Fibroblast of lung (primary cell): ENCODE data around the gene DDR1. TPM values are rescaled to one million over a fixed set of nuclear protein-coding genes. Genes with fewer than 3 reads are reported as not detected.
"Not testable (repeated sequence)": the region's sequence is repeated elsewhere in the genome, so short reads cannot be mapped to it uniquely, and the experiment has no call there.

Source experiments
- DNase-seq, 2 donors: peaks; one replicate each; pipeline versions ENCODE4 v3.0.0 to v3.0.0-alpha.2; 2010; ENCODE audit warnings: low read depth in 2 of 2
- H2AFZ ChIP-seq: 2 replicates; pipeline ENCODE4 v1.5.1; 2012; ENCODE audit warnings: low read length, control low read depth, inconsistent platforms
- H3K27ac ChIP-seq: 2 replicates; pipeline ENCODE4 v1.5.1; 2011; ENCODE audit warnings: low read length, control low read depth; ENCODE audit not compliant: insufficient read depth
- H3K27me3 ChIP-seq: 2 replicates; pipeline ENCODE4 v1.5.1; 2011; ENCODE audit warnings: mild to moderate bottlenecking, low read length; ENCODE audit not compliant: control insufficient read depth, insufficient read depth
- H3K36me3 ChIP-seq: 2 replicates; pipeline ENCODE4 v1.5.1; 2011; ENCODE audit warnings: low read length; ENCODE audit not compliant: control insufficient read depth, insufficient read depth
- H3K4me1 ChIP-seq: 2 replicates; pipeline ENCODE4 v1.5.1; 2011; ENCODE audit warnings: low read length; ENCODE audit not compliant: control insufficient read depth, insufficient read depth; ENCODE audit errors: extremely low read depth
- H3K4me2 ChIP-seq: 2 replicates; pipeline ENCODE4 v1.5.1; 2011; ENCODE audit warnings: low read length, control low read depth; ENCODE audit not compliant: insufficient read depth; ENCODE audit errors: extremely low read depth
- H3K4me3 ChIP-seq, 4 experiments: fragments of 200-600 bp in 1 of 4; sonication (generic) in 1 of 4; replicated peaks in 1 of 4; 2 replicates each; pipeline ENCODE4 v1.5.1; 2011 to 2016; ENCODE audit warnings: low read length in 4 of 4, low read depth in 3 of 4, mild to moderate bottlenecking in 3 of 4, control low read depth in 2 of 4, inconsistent platforms in 1 of 4, mixed read lengths in 1 of 4; ENCODE audit not compliant: insufficient read depth in 1 of 4; ENCODE audit errors: control extremely low read depth in 1 of 4
- H3K79me2 ChIP-seq: 2 replicates; pipeline ENCODE4 v1.5.1; 2012; ENCODE audit warnings: mild to moderate bottlenecking, low read length, inconsistent platforms; ENCODE audit not compliant: control insufficient read depth, insufficient read depth
- H3K9ac ChIP-seq: 2 replicates; pipeline ENCODE4 v1.5.1; 2011; ENCODE audit warnings: mild to moderate bottlenecking, low read length, control low read depth; ENCODE audit not compliant: insufficient read depth
- H3K9me3 ChIP-seq: 2 replicates; pipeline ENCODE4 v1.5.1; 2012; ENCODE audit warnings: low read depth, low read length; ENCODE audit not compliant: control insufficient read depth, insufficient read depth
- H4K20me1 ChIP-seq: 2 replicates; pipeline ENCODE4 v1.5.1; 2011; ENCODE audit warnings: low read length; ENCODE audit not compliant: control insufficient read depth, insufficient read depth; ENCODE audit errors: extremely low read depth
- CTCF ChIP-seq, 2 donors: IDR thresholded peaks in 1 of 2; conservative IDR thresholded peaks in 1 of 2; 1 replicate in 1 of 2; 2 replicates in 1 of 2; pipeline ENCODE4 v1.5.1; 2011 to 2012; ENCODE audit warnings: low read length in 2 of 2, control low read depth in 1 of 2, inconsistent platforms in 1 of 2, low read depth in 1 of 2, mild to moderate bottlenecking in 1 of 2
- EZH2 ChIP-seq: IDR thresholded peaks from 2 replicates; pipeline ENCODE4 v1.5.1; 2012; ENCODE audit warnings: low read length, control low read depth, mild to moderate bottlenecking; ENCODE audit errors: missing control alignments
- polyA plus RNA-seq, 2 donors: library from polyadenylated mRNA; depleted of rRNA in 1 of 2; stranded (reverse) in 1 of 2; unstranded in 1 of 2; fragments of >200 nt; gene quantifications; 2 replicates each; pipeline ENCODE4 v1.2.1, GENCODE V29; 2011 to 2012; ENCODE audit warnings: missing spikeins in 1 of 2
- total RNA-seq: library from RNA; depleted of rRNA; stranded (reverse); fragments of >200 nt; gene quantifications from 2 replicates; pipeline ENCODE4 v1.2.1, GENCODE V29; 2014

The DDR1 gene
- total and polyA plus RNA-seq, 2 donors (not counting 1 experiment from before 2014, with no cell fraction given) = 10.9 to 17.5 TPM

- Histone ChIP-seq H3K27me3 (no peaks in the 10 kb centered on the region), H4K20me1 (no peaks in the 10 kb centered on the region), H3K4me3 (no peak overlapping the region), H3K36me3 (no peaks in the 10 kb centered on the region), H3K79me2 (no peaks in the 10 kb centered on the region), H3K4me2 (no peak overlapping the region), H2AFZ (no peak overlapping the region), H3K4me1 (no peaks in the 10 kb centered on the region), H3K9me3 (no peaks in the 10 kb centered on the region), H3K27ac (no peak overlapping the region), H3K9ac (no peak overlapping the region)
- no peak for DNase-seq
- TF ChIP-seq CTCF (conservative IDR thresholded peaks at IDR 0.05 in 1 of 2, IDR thresholded peaks at IDR 0.05 in 1 of 2; ENCODE audit: low read depth in 1 of 2, low read length in 2 of 2) (no peak), EZH2 (no peak)
Measured at GRCh38 chr6:30870546-30870945, 13.8 kb upstream of the DDR1 start.

- Histone ChIP-seq H4K20me1 (no peaks in the 10 kb centered on the region), H3K27me3 (no peaks in the 10 kb centered on the region), H3K4me1 (peaks cover 3% of the 10 kb centered on the region), H3K4me3 (no peak overlapping the region), H2AFZ (no peak overlapping the region), H3K27ac (no peak overlapping the region), H3K9me3 (no peaks in the 10 kb centered on the region), H3K36me3 (no peaks in the 10 kb centered on the region), H3K4me2 (no peak overlapping the region), H3K9ac (no peak overlapping the region), H3K79me2 (no peaks in the 10 kb centered on the region)
- no peak for DNase-seq
- no peak for TF ChIP-seq EZH2
Measured at GRCh38 chr6:30871592-30872183, 12.6 kb upstream of the DDR1 start.

- H2AFZ ChIP-seq = no peak overlapping the region
- H3K27me3 ChIP-seq = no peaks in the 10 kb centered on the region
- TF ChIP-seq EZH2 = no peak
- no peak for TF ChIP-seq CTCF (conservative IDR thresholded peaks at IDR 0.05 in 1 of 2, IDR thresholded peaks at IDR 0.05 in 1 of 2; ENCODE audit: low read depth in 1 of 2, low read length in 2 of 2)
- no peaks in the 10 kb centered on the region for H3K36me3 ChIP-seq
- H3K79me2 ChIP-seq = no peaks in the 10 kb centered on the region
- H4K20me1 ChIP-seq = no peaks in the 10 kb centered on the region
- DNase-seq = no peak
- H3K27ac ChIP-seq = no peak overlapping the region
- H3K9ac ChIP-seq = no peak overlapping the region
- no peak overlapping the region for H3K4me3 ChIP-seq
- H3K4me2 ChIP-seq = no peak overlapping the region
- H3K4me1 ChIP-seq = peaks cover 3% of the 10 kb centered on the region
- no peaks in the 10 kb centered on the region for H3K9me3 ChIP-seq
Measured at GRCh38 chr6:30873137-30873640, 11.1 kb upstream of the DDR1 start.

- not testable (repeated sequence) for DNase-seq, H3K9ac ChIP-seq, H3K27me3 ChIP-seq, H3K4me2 ChIP-seq, H3K79me2 ChIP-seq, H4K20me1 ChIP-seq, H3K4me1 ChIP-seq, H3K4me3 ChIP-seq, H3K27ac ChIP-seq, H2AFZ ChIP-seq, H3K36me3 ChIP-seq, H3K9me3 ChIP-seq
Measured at GRCh38 chr6:30873795-30874194, 10.5 kb upstream of the DDR1 start.
